ENCODE measurements around the gene MYH7B. TPM values are rescaled to one million over a fixed set of nuclear protein-coding genes. Genes with fewer than 3 reads are reported as not detected.

The MYH7B gene
- total RNA-seq, 1 experiment from 2014 or later: 0.07 TPM

- POLR2A ChIA-PET: interaction anchor here (1.0 kb wide), 1 partner anchor 11 kb away, joined by 4 read pairs; no protein-coding TSS in a partner anchor
- H3K27ac Mint-ChIP-seq (ENCODE audit: low read depth, unreplicated experiment): no peak overlapping the region
Measured at GRCh38 chr20:34997774-34998173, 42.1 kb downstream of the MYH7B start.

GRCh38 chr20:34998331-34998950, 42.8 kb downstream of the MYH7B start:
- Mint-ChIP-seq H3K27ac (ENCODE audit: low read depth, unreplicated experiment) (no peak overlapping the region), H3K36me3 (ENCODE audit: insufficient read depth, unreplicated experiment) (peaks cover 54% of the 10 kb centered on the region), H3K27me3 (ENCODE audit: insufficient read depth, unreplicated experiment) (no peaks in the 10 kb centered on the region), H3K4me1 (ENCODE audit: insufficient read depth, unreplicated experiment) (no peaks in the 10 kb centered on the region), H3K9me3 (ENCODE audit: unreplicated experiment) (no peaks in the 10 kb centered on the region), H3K4me3 (ENCODE audit: unreplicated experiment) (no peak overlapping the region)
- CTCF ChIA-PET: interaction anchor here (0.6 to 1.6 kb wide), 3 partner anchors 43 to 170 kb away, joined by 3 to 6 read pairs (median 3); partner anchors contain the start of genes GSS and MYH7B
- BruUV-seq (replicated peaks): no TSS peak
- no peak for TF ChIP-seq CTCF (IDR thresholded peaks at IDR 0.05; ENCODE audit: unreplicated experiment)
- intact Hi-C loops (cut with micrococcal nuclease): no loop called here
- no peak for DNase-seq (ENCODE audit: unreplicated experiment)
- POLR2A ChIA-PET: interaction anchor here (0.7 to 1.4 kb wide), 3 partner anchors 9 to 27 kb away, joined by 4 read pairs; no protein-coding TSS in a partner anchor

More at GRCh38 chr20:34997774-34998173, 42.1 kb downstream of the MYH7B start:
- H3K4me1 Mint-ChIP-seq (ENCODE audit: insufficient read depth, unreplicated experiment): no peaks in the 10 kb centered on the region
- TF ChIP-seq CTCF (IDR thresholded peaks at IDR 0.05; ENCODE audit: unreplicated experiment): no peak
- no TSS peak for BruUV-seq (replicated peaks)
- H3K27me3 Mint-ChIP-seq (ENCODE audit: insufficient read depth, unreplicated experiment): no peaks in the 10 kb centered on the region
- intact Hi-C loops (cut with micrococcal nuclease): no loop called here
- DNase-seq (ENCODE audit: unreplicated experiment): no peak
- CTCF ChIA-PET: interaction anchor here (0.5 to 1.6 kb wide), 3 partner anchors 98 to 271 kb away, joined by 3 to 6 read pairs (median 5); no protein-coding TSS in a partner anchor
- H3K4me3 Mint-ChIP-seq (ENCODE audit: unreplicated experiment): no peak overlapping the region
- no peaks in the 10 kb centered on the region for H3K9me3 Mint-ChIP-seq (ENCODE audit: unreplicated experiment)
- H3K36me3 Mint-ChIP-seq (ENCODE audit: insufficient read depth, unreplicated experiment): peaks cover 48% of the 10 kb centered on the region

GRCh38 chr20:34999021-34999451, 43.4 kb downstream of the MYH7B start:
- peaks cover 60% of the 10 kb centered on the region for H3K36me3 Mint-ChIP-seq (ENCODE audit: insufficient read depth, unreplicated experiment)
- H3K9me3 Mint-ChIP-seq (ENCODE audit: unreplicated experiment): no peaks in the 10 kb centered on the region
- ChIA-PET POLR2A (interaction anchor here (0.6 to 1.4 kb wide), 3 partner anchors 10 to 27 kb away, joined by 3 to 4 read pairs (median 4); no protein-coding TSS in a partner anchor), CTCF (interaction anchor here (0.6 to 1.6 kb wide), 3 partner anchors 43 to 169 kb away, joined by 3 to 6 read pairs (median 3); partner anchors contain the start of genes GSS and MYH7B)
- no peaks in the 10 kb centered on the region for H3K27me3 Mint-ChIP-seq (ENCODE audit: insufficient read depth, unreplicated experiment)
- no peak overlapping the region for H3K27ac Mint-ChIP-seq (ENCODE audit: low read depth, unreplicated experiment)
- no peak for TF ChIP-seq CTCF (IDR thresholded peaks at IDR 0.05; ENCODE audit: unreplicated experiment)
- DNase-seq (ENCODE audit: unreplicated experiment): no peak
- intact Hi-C loops (cut with micrococcal nuclease): no loop called here
- no TSS peak for BruUV-seq (replicated peaks)
- H3K4me1 Mint-ChIP-seq (ENCODE audit: insufficient read depth, unreplicated experiment): no peaks in the 10 kb centered on the region
- H3K4me3 Mint-ChIP-seq (ENCODE audit: unreplicated experiment): no peak overlapping the region

- H3K27ac Mint-ChIP-seq (ENCODE audit: low read depth, unreplicated experiment): no peak overlapping the region
- no peak for TF ChIP-seq CTCF (IDR thresholded peaks at IDR 0.05; ENCODE audit: unreplicated experiment)
- no TSS peak for BruUV-seq (replicated peaks)
- peaks cover 67% of the 10 kb centered on the region for H3K36me3 Mint-ChIP-seq (ENCODE audit: insufficient read depth, unreplicated experiment)
- ChIA-PET CTCF (interaction anchor here (1.4 to 4.5 kb wide), 2 partner anchors 125 to 164 kb away, joined by 5 to 28 read pairs; no protein-coding TSS in a partner anchor), POLR2A (interaction anchor here (0.6 to 1.4 kb wide), 2 partner anchors 11 to 12 kb away, joined by 3 to 4 read pairs; no protein-coding TSS in a partner anchor)
- intact Hi-C loops (cut with micrococcal nuclease): no loop called here
- H3K4me3 Mint-ChIP-seq (ENCODE audit: unreplicated experiment): no peak overlapping the region
- H3K9me3 Mint-ChIP-seq (ENCODE audit: unreplicated experiment): no peaks in the 10 kb centered on the region
- H3K4me1 Mint-ChIP-seq (ENCODE audit: insufficient read depth, unreplicated experiment): no peaks in the 10 kb centered on the region
- no peaks in the 10 kb centered on the region for H3K27me3 Mint-ChIP-seq (ENCODE audit: insufficient read depth, unreplicated experiment)
- no peak for DNase-seq (ENCODE audit: unreplicated experiment)
Measured at GRCh38 chr20:34999782-35000181, 44.1 kb downstream of the MYH7B start.
